SU-DHL-6 (cell line): Measurements from ENCODE around the gene CDC42EP5.

Experiments
- CTCF ChIP-seq: fragments of 200-600 bp; sonication (generic); IDR thresholded peaks from one replicate; pipeline ENCODE4 v1.5.1; 2017; ENCODE audit warnings: antibody characterized with exemption, mild to moderate bottlenecking, low read length, moderate library complexity; ENCODE audit not compliant: insufficient read depth, poor library complexity, severe bottlenecking
- EZH2phosphoT487 ChIP-seq: fragments of 200-600 bp; sonication (generic), shearing (Covaris generic); conservative IDR thresholded peaks from 2 replicates; pipeline ENCODE4 v1.6.1; 2018; ENCODE audit warnings: mild to moderate bottlenecking, antibody characterized with exemption, low read length, moderate library complexity, mixed read lengths

GRCh38 chr19:54415901-54416673, 57.0 kb downstream of the CDC42EP5 start:
- no peak for TF ChIP-seq CTCF
- TF ChIP-seq EZH2phosphoT487: no peak
